B cell (primary cell): ENCODE results near the gene ARHGAP27. TPM values are rescaled to one million over a fixed set of nuclear protein-coding genes. Genes with fewer than 3 reads are reported as not detected.
"Not testable (repeated sequence)": the region's sequence is repeated elsewhere in the genome, so short reads cannot be mapped to it uniquely, and the experiment has no call there.

Source experiments
- ATAC-seq: fragments of 200-7000 bp; cut with Tn5 transposase; one replicate; pipeline ENCODE4 v1.10.0; 2021; ENCODE audit warnings: low read depth, mild to moderate bottlenecking, moderate number of reproducible peaks, moderate library complexity
- CTCF ChIA-PET: fragments of 350-600 bp; sonication (Branson Sonifier 250); formaldehyde crosslinking; loops from one replicate; lab custom pipeline; 2021; ENCODE audit warnings: antibody characterized with exemption, inconsistent platforms; lab: Charles Lee
- POLR2A ChIA-PET: fragments of 350-600 bp; sonication (Branson Sonifier 250); formaldehyde crosslinking; loops from one replicate; lab custom pipeline; 2021; ENCODE audit warnings: antibody characterized with exemption; lab: Charles Lee
- DNase-seq: peaks from one replicate; pipeline ENCODE4 v3.0.0; 2013
- H2AFZ ChIP-seq: 2 replicates; pipeline ENCODE4 v1.6.1; 2012; ENCODE audit warnings: mild to moderate bottlenecking, low read depth, low read length; ENCODE audit not compliant: insufficient read depth, poor library complexity, severe bottlenecking
- H3K27ac ChIP-seq, 2 donors: 1 replicate in 1 of 2; 2 replicates in 1 of 2; pipeline ENCODE4 v1.5.1; 2012 to 2013; ENCODE audit warnings: low read length in 2 of 2, mild to moderate bottlenecking in 2 of 2, moderate library complexity in 1 of 2
- H3K27me3 ChIP-seq, 4 experiments: fragments of 200-600 bp in 1 of 4; sonication (generic) in 1 of 4; replicated peaks in 1 of 4; 1 replicate in 2 of 4; 2 replicates in 2 of 4; pipeline versions ENCODE4 v1.6.1 to v1.7.0; 2013 to 2016; ENCODE audit warnings: low read length in 3 of 4, mild to moderate bottlenecking in 2 of 4, mixed read lengths in 1 of 4, moderate library complexity in 1 of 4; ENCODE audit not compliant: insufficient read depth in 4 of 4, control insufficient read depth in 3 of 4; ENCODE audit errors: control extremely low read depth in 1 of 4
- H3K36me3 ChIP-seq, 2 experiments: replicated peaks in 1 of 2; 1 replicate in 1 of 2; 2 replicates in 1 of 2; pipeline versions ENCODE4 v1.6.1 to v1.7.1; 2013; ENCODE audit warnings: low read length in 1 of 2; ENCODE audit not compliant: insufficient read depth in 2 of 2, control insufficient read depth in 1 of 2; ENCODE audit errors: control extremely low read depth in 1 of 2, extremely low read depth in 1 of 2
- H3K4me1 ChIP-seq, 2 donors: fragments of 200-600 bp in 1 of 2; sonication (generic) in 1 of 2; 1 replicate in 1 of 2; 2 replicates in 1 of 2; pipeline versions ENCODE4 v1.5.1 to v1.6.1; 2013 to 2017; ENCODE audit warnings: low read length in 2 of 2; ENCODE audit not compliant: control insufficient read depth in 2 of 2, insufficient read depth in 2 of 2
- H3K4me2 ChIP-seq: replicated peaks from 2 replicates; pipeline ENCODE3; 2012; ENCODE audit warnings: mild to moderate bottlenecking, low read depth, low read length; ENCODE audit not compliant: poor library complexity, severe bottlenecking
- H3K4me3 ChIP-seq, 5 experiments: fragments of 200-600 bp in 1 of 5; sonication (generic) in 1 of 5; 1 replicate in 3 of 5; 2 replicates in 2 of 5; pipeline versions ENCODE4 v1.5.1 to v1.7.0; 2011 to 2016; ENCODE audit warnings: low read length in 4 of 5, mild to moderate bottlenecking in 4 of 5, low read depth in 2 of 5, control low read depth in 1 of 5, moderate library complexity in 1 of 5; ENCODE audit not compliant: insufficient read depth in 1 of 5; ENCODE audit errors: control extremely low read depth in 1 of 5, extremely low read depth in 1 of 5
- H3K79me2 ChIP-seq: fragments of 200-600 bp; sonication (generic); one replicate; pipeline ENCODE4 v1.6.0; 2016; ENCODE audit warnings: low read length; ENCODE audit not compliant: control insufficient read depth, insufficient read depth
- H3K9ac ChIP-seq: fragments of 200-600 bp; sonication (generic); 2 replicates; pipeline ENCODE4 v1.6.1; 2017; ENCODE audit warnings: mild to moderate bottlenecking, low read length, moderate library complexity
- H3K9me3 ChIP-seq, 3 donors: one replicate each; pipeline versions ENCODE4 v1.6.1 to v1.7.1; 2013; ENCODE audit warnings: low read length in 2 of 3; ENCODE audit not compliant: control insufficient read depth in 2 of 3, insufficient read depth in 1 of 3; ENCODE audit errors: control extremely low read depth in 1 of 3
- H4K20me1 ChIP-seq: 2 replicates; pipeline ENCODE4 v1.6.0; 2012; ENCODE audit warnings: mild to moderate bottlenecking, low read length; ENCODE audit not compliant: insufficient read depth, control insufficient read depth, poor library complexity, severe bottlenecking
- H3K27ac Mint-ChIP-seq: one replicate; pipeline ENCODE4 v1.8.0; 2021; ENCODE audit warnings: mixed read lengths
- H3K27me3 Mint-ChIP-seq: one replicate; pipeline ENCODE4 v1.8.0; 2021; ENCODE audit warnings: mixed read lengths
- H3K4me1 Mint-ChIP-seq: one replicate; pipeline ENCODE4 v1.8.0; 2021; ENCODE audit warnings: mixed read lengths
- H3K4me3 Mint-ChIP-seq: one replicate; pipeline ENCODE4 v1.8.0; 2021; ENCODE audit warnings: mixed read lengths
- H3K9me3 Mint-ChIP-seq: one replicate; pipeline ENCODE4 v1.8.0; 2022; ENCODE audit warnings: mixed read lengths; ENCODE audit not compliant: insufficient read depth
- WGBS: methylation state at CpG from one replicate; pipeline ENCODE4 v1.1.5; 2013; ENCODE audit warnings: missing lambda C conversion rate; ENCODE audit not compliant: insufficient coverage; 5-methylcytosine and 5-hydroxymethylcytosine counted together
- intact Hi-C: fragments of 100-400 bp; cut with micrococcal nuclease; formaldehyde crosslinking; loops from one replicate; pipeline ENCODE4 v1.10.0; 2022
- polyA plus RNA-seq: library from polyadenylated mRNA; depleted of rRNA; stranded (reverse); fragments of >200 nt; gene quantifications from 2 replicates; pipeline ENCODE4 v1.2.3, GENCODE V29; 2012
- total RNA-seq, 2 donors: library from RNA; stranded (reverse); fragments of 120-200 nt in 1 of 2; gene quantifications; 1 replicate in 1 of 2; 2 replicates in 1 of 2; pipeline versions ENCODE4 v1.2.3 to v1.2.4, GENCODE V29; 2013 to 2022

Gene ARHGAP27
- total and polyA plus RNA-seq, 2 donors (not counting 1 experiment from before 2014, with no cell fraction given): 159 to 227 TPM

DNA sequence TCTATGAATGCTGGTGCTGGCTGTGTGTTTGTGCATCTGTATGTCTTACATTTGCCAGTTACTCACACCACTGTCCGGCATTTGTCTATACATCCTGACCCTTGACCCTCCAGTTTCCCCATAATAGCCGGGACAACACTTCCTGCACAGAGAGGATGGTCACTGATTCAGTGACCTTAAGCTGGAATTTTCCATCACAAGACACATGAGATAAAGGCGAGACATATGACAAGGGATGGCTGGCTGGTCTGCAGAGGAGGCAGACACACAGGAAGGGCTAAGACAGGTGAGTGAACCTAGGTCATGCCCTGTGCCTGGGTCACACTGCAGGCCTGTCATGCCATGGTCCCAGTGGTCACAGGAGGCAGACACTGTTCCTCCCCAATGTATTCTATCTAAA, 39.6 kb upstream of the ARHGAP27 start:
- H4K20me1 ChIP-seq, H3K4me3 Mint-ChIP-seq, H3K9me3 ChIP-seq, H3K9me3 Mint-ChIP-seq, H3K4me1 Mint-ChIP-seq, intact Hi-C loops, H3K4me2 ChIP-seq, H2AFZ ChIP-seq, H3K4me3 ChIP-seq, DNase-seq, H3K27ac Mint-ChIP-seq, H3K79me2 ChIP-seq, H3K9ac ChIP-seq, H3K27me3 Mint-ChIP-seq, H3K27ac ChIP-seq, CTCF ChIA-PET, H3K27me3 ChIP-seq, ATAC-seq, POLR2A ChIA-PET, H3K4me1 ChIP-seq: not testable (repeated sequence)
- WGBS: 100% methylated on average over 1 of the region's 3 CpGs
- H3K36me3 ChIP-seq: peaks cover 0 to 18% of the 10 kb centered on the region in 2 experiments

DNA sequence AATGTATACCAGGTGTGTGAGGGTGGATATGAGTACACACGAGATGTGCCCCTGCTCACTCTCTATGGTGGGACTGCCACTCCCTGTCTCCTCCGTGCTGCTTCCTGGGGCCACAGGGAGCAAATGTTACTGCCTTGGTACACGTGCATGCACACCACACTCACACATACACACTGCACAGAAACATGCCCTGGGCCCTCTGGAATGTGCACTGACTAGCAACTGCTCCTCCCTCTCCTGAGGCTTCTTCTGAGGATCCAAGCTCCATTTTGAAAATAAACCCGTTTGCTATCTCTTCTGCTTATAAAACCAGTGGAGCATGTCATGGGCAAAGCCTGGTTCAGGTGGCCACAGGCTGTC, 36.5 kb upstream of the ARHGAP27 start:
- H3K9me3 ChIP-seq, H3K27ac ChIP-seq, H3K4me1 Mint-ChIP-seq, H3K27ac Mint-ChIP-seq, H3K36me3 ChIP-seq, CTCF ChIA-PET, ATAC-seq, H3K4me2 ChIP-seq, H3K4me3 Mint-ChIP-seq, POLR2A ChIA-PET, H3K9me3 Mint-ChIP-seq, H3K27me3 ChIP-seq, H3K27me3 Mint-ChIP-seq, H2AFZ ChIP-seq, H3K79me2 ChIP-seq, H4K20me1 ChIP-seq, H3K4me3 ChIP-seq, DNase-seq, H3K9ac ChIP-seq, intact Hi-C loops, H3K4me1 ChIP-seq: not testable (repeated sequence)
- WGBS: 100% methylated on average over 1 of the region's 4 CpGs

DNA sequence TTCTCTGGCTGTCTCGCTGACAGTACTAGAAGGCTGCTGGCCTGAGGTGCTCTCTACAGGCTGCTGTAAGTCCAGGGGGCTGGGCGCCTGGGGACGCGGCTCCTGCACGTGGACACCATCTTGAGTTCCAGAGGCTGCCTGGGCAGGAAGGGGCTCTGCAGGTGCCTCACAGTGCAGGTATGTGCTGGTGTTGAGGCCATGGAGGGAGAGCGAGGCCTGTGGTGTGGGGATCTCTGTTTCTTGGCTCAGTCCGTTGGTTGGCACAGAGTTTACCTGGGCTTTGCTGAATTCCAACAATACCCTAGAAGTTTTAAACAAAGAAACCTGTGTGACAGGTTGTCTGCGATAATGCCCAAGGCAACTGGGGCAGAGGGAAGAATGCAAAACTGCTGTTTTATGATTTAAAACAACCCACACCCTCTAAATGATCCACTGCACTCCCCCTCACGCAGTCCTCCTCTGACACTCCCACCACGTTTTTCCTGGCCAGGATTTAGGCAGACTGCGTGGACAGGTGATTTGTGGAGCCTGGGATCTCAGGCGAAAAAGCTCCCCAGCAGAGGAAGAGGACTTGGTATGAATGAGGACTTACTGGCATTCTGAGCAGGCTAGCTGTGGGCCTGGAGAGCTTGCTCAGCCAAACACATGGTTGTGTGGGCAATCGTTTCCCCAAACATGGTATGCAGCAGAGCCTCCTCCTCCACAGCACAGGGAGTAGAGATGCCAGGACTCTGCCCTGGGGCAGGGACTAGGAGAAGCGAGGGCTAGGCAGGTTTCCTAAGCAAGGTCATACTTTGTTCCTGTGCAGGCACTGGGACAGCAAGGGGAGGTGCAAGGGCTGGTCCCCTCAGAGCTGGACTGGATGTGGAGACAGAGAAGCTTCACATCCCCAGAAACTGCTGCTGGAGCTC, 35.9 kb upstream of the ARHGAP27 start:
- not testable (repeated sequence) for H3K9me3 Mint-ChIP-seq, H3K27ac Mint-ChIP-seq

More for the DNA sequence above, 35.9 kb upstream of the ARHGAP27 start:
- H3K27me3 Mint-ChIP-seq, CTCF ChIA-PET, H3K4me1 Mint-ChIP-seq, H3K27ac ChIP-seq, POLR2A ChIA-PET, H3K4me2 ChIP-seq, intact Hi-C loops, H2AFZ ChIP-seq, H3K27me3 ChIP-seq, DNase-seq, H3K36me3 ChIP-seq, H3K79me2 ChIP-seq, H3K9ac ChIP-seq, H3K4me3 ChIP-seq, H3K9me3 ChIP-seq, ATAC-seq, H3K4me1 ChIP-seq, H3K4me3 Mint-ChIP-seq, H4K20me1 ChIP-seq: not testable (repeated sequence)
- 100% methylated on average over 1 of the region's 14 CpGs for WGBS
